Activated CD4-positive, alpha-beta memory T cell treated with anti-CD3 and anti-CD28 coated beads for 36 hours (primary cell): ENCODE results near the gene DAB1. TPM values are rescaled to one million over a fixed set of nuclear protein-coding genes. Genes with fewer than 3 reads are reported as not detected.

ENCODE experiments used
- CTCF ChIA-PET: fragments of 350-600 bp; sonication (Branson Sonifier 250); formaldehyde crosslinking; loops from one replicate; lab custom pipeline; 2021; ENCODE audit warnings: antibody characterized with exemption, inconsistent platforms; lab: Charles Lee
- POLR2A ChIA-PET: fragments of 350-600 bp; sonication (Branson Sonifier 250); formaldehyde crosslinking; loops from one replicate; lab custom pipeline; 2021; ENCODE audit warnings: antibody characterized with exemption; lab: Charles Lee
- DNase-seq: peaks from one replicate; pipeline ENCODE4 v3.0.0-alpha.2; 2020
- H3K27ac Mint-ChIP-seq: one replicate; pipeline ENCODE4 v1.8.0; 2021; ENCODE audit warnings: mixed read lengths
- H3K27me3 Mint-ChIP-seq: one replicate; pipeline ENCODE4 v1.8.0; 2021; ENCODE audit warnings: mixed read lengths
- H3K36me3 Mint-ChIP-seq: one replicate; pipeline ENCODE4 v1.8.0; 2021; ENCODE audit warnings: mixed read lengths
- H3K4me1 Mint-ChIP-seq: one replicate; pipeline ENCODE4 v1.8.0; 2021; ENCODE audit warnings: low read depth, mixed read lengths
- H3K4me3 Mint-ChIP-seq: one replicate; pipeline ENCODE4 v1.8.0; 2021; ENCODE audit warnings: mild to moderate bottlenecking, mixed read lengths
- H3K9me3 Mint-ChIP-seq: one replicate; pipeline ENCODE4 v1.8.0; 2021; ENCODE audit warnings: mixed read lengths
- intact Hi-C: fragments of 100-400 bp; cut with micrococcal nuclease; formaldehyde crosslinking; loops from one replicate; pipeline ENCODE4 v1.15.1; 2023
- total RNA-seq, 2 experiments: library from RNA; stranded (reverse); gene quantifications; one replicate each; pipeline ENCODE4 v1.2.3, GENCODE V29; 2021

DAB1 gene
- total RNA-seq, 2 experiments from 2014 or later, result 0.24 to 0.46 TPM

- H3K27ac Mint-ChIP-seq, result no peak overlapping the region
- no peaks in the 10 kb centered on the region for H3K4me1 Mint-ChIP-seq
- H3K9me3 Mint-ChIP-seq, result no peaks in the 10 kb centered on the region
- ChIA-PET POLR2A (no interaction called here), CTCF (no interaction called here)
- no peak overlapping the region for H3K4me3 Mint-ChIP-seq
- H3K36me3 Mint-ChIP-seq, result no peaks in the 10 kb centered on the region
- intact Hi-C loops, result no loop called here
- no peaks in the 10 kb centered on the region for H3K27me3 Mint-ChIP-seq
- DNase-seq, result no peak
Measured at GRCh38 chr1:57158604-57158998, 265.3 kb downstream of the DAB1 start.

GRCh38 chr1:57157818-57158603 is 265.8 kb downstream of the DAB1 start:
- no peaks in the 10 kb centered on the region for H3K27me3 Mint-ChIP-seq
- CTCF ChIA-PET, result no interaction called here

GRCh38 chr1:57156907-57157306 is 267.0 kb downstream of the DAB1 start:
- ChIA-PET POLR2A (no interaction called here), CTCF (no interaction called here)
- H3K36me3 Mint-ChIP-seq, result no peaks in the 10 kb centered on the region
- no peak overlapping the region for H3K4me3 Mint-ChIP-seq
- no peaks in the 10 kb centered on the region for H3K27me3 Mint-ChIP-seq
- H3K9me3 Mint-ChIP-seq, result no peaks in the 10 kb centered on the region
- no peaks in the 10 kb centered on the region for H3K4me1 Mint-ChIP-seq
- intact Hi-C loops, result no loop called here
- DNase-seq, result no peak
- H3K27ac Mint-ChIP-seq, result no peak overlapping the region

More at GRCh38 chr1:57157818-57158603, 265.8 kb downstream of the DAB1 start:
- intact Hi-C loops, result no loop called here
- no peaks in the 10 kb centered on the region for H3K36me3 Mint-ChIP-seq
- POLR2A ChIA-PET, result no interaction called here
- H3K4me3 Mint-ChIP-seq, result no peak overlapping the region
- no peaks in the 10 kb centered on the region for H3K4me1 Mint-ChIP-seq
- H3K27ac Mint-ChIP-seq, result no peak overlapping the region
- no peak for DNase-seq
- no peaks in the 10 kb centered on the region for H3K9me3 Mint-ChIP-seq

GRCh38 chr1:57146100-57146499 is 277.8 kb downstream of the DAB1 start:
- no peaks in the 10 kb centered on the region for H3K36me3 Mint-ChIP-seq
- intact Hi-C loops, result no loop called here
- H3K9me3 Mint-ChIP-seq, result no peaks in the 10 kb centered on the region
- ChIA-PET CTCF (no interaction called here), POLR2A (no interaction called here)
- no peak overlapping the region for H3K27ac Mint-ChIP-seq
- H3K4me1 Mint-ChIP-seq, result no peaks in the 10 kb centered on the region
- H3K27me3 Mint-ChIP-seq, result no peaks in the 10 kb centered on the region
- no peak for DNase-seq
- H3K4me3 Mint-ChIP-seq, result no peak overlapping the region

- H3K4me3 Mint-ChIP-seq, result no peak overlapping the region
Measured at GRCh38 chr1:57142999-57143398, 280.9 kb downstream of the DAB1 start.

GRCh38 chr1:57142169-57142568 is 281.7 kb downstream of the DAB1 start:
- no peak for DNase-seq
- H3K36me3 Mint-ChIP-seq, result no peaks in the 10 kb centered on the region
- ChIA-PET POLR2A (no interaction called here), CTCF (no interaction called here)
- H3K4me3 Mint-ChIP-seq, result no peak overlapping the region
- intact Hi-C loops, result no loop called here
- no peaks in the 10 kb centered on the region for H3K9me3 Mint-ChIP-seq
- no peak overlapping the region for H3K27ac Mint-ChIP-seq
- no peaks in the 10 kb centered on the region for H3K4me1 Mint-ChIP-seq
- H3K27me3 Mint-ChIP-seq, result no peaks in the 10 kb centered on the region

More at GRCh38 chr1:57142999-57143398, 280.9 kb downstream of the DAB1 start:
- Mint-ChIP-seq H3K27ac (no peak overlapping the region), H3K4me1 (no peaks in the 10 kb centered on the region), H3K27me3 (no peaks in the 10 kb centered on the region), H3K9me3 (no peaks in the 10 kb centered on the region), H3K36me3 (no peaks in the 10 kb centered on the region)
- intact Hi-C loops, result no loop called here
- POLR2A ChIA-PET, result interaction anchor here (0.6 kb wide), 1 partner anchor 46 kb away, joined by 3 read pairs; no protein-coding TSS in a partner anchor
- no peak for DNase-seq
- CTCF ChIA-PET, result no interaction called here

- no peak for DNase-seq
- intact Hi-C loops, result no loop called here
- H3K4me3 Mint-ChIP-seq, result no peak overlapping the region
- no peaks in the 10 kb centered on the region for H3K4me1 Mint-ChIP-seq
- no peaks in the 10 kb centered on the region for H3K27me3 Mint-ChIP-seq
- CTCF ChIA-PET, result no interaction called here
- H3K36me3 Mint-ChIP-seq, result no peaks in the 10 kb centered on the region
- no peak overlapping the region for H3K27ac Mint-ChIP-seq
- POLR2A ChIA-PET, result no interaction called here
- no peaks in the 10 kb centered on the region for H3K9me3 Mint-ChIP-seq
Measured at GRCh38 chr1:57138432-57139078, 285.3 kb downstream of the DAB1 start.

- no peaks in the 10 kb centered on the region for H3K36me3 Mint-ChIP-seq
- H3K27ac Mint-ChIP-seq, result no peak overlapping the region
- POLR2A ChIA-PET, result no interaction called here
- H3K4me3 Mint-ChIP-seq, result no peak overlapping the region
- H3K27me3 Mint-ChIP-seq, result no peaks in the 10 kb centered on the region
- intact Hi-C loops, result no loop called here
- CTCF ChIA-PET, result no interaction called here
- no peak for DNase-seq
- H3K4me1 Mint-ChIP-seq, result no peaks in the 10 kb centered on the region
- no peaks in the 10 kb centered on the region for H3K9me3 Mint-ChIP-seq
Measured at GRCh38 chr1:57137980-57138379, 285.9 kb downstream of the DAB1 start.

- Mint-ChIP-seq H3K27me3 (no peaks in the 10 kb centered on the region), H3K4me3 (no peak overlapping the region), H3K4me1 (no peaks in the 10 kb centered on the region), H3K27ac (no peak overlapping the region), H3K9me3 (no peaks in the 10 kb centered on the region), H3K36me3 (no peaks in the 10 kb centered on the region)
- DNase-seq, result no peak
- ChIA-PET CTCF (no interaction called here), POLR2A (interaction anchor here (0.5 kb wide), 1 partner anchor 17 kb away, joined by 3 read pairs; no protein-coding TSS in a partner anchor)
- intact Hi-C loops, result no loop called here
Measured at GRCh38 chr1:57134803-57135202, 289.1 kb downstream of the DAB1 start.

- intact Hi-C loops, result no loop called here
- Mint-ChIP-seq H3K4me1 (no peaks in the 10 kb centered on the region), H3K9me3 (no peaks in the 10 kb centered on the region), H3K36me3 (no peaks in the 10 kb centered on the region), H3K27me3 (no peaks in the 10 kb centered on the region), H3K27ac (no peak overlapping the region), H3K4me3 (no peak overlapping the region)
- no peak for DNase-seq
- POLR2A ChIA-PET, result no interaction called here
- CTCF ChIA-PET, result no interaction called here
Measured at GRCh38 chr1:57133686-57134085, 290.2 kb downstream of the DAB1 start.

GRCh38 chr1:57132993-57133622 is 290.8 kb downstream of the DAB1 start:
- no peak for DNase-seq
- Mint-ChIP-seq H3K9me3 (no peaks in the 10 kb centered on the region), H3K27ac (no peak overlapping the region), H3K4me3 (no peak overlapping the region), H3K4me1 (no peaks in the 10 kb centered on the region), H3K27me3 (no peaks in the 10 kb centered on the region), H3K36me3 (no peaks in the 10 kb centered on the region)
- CTCF ChIA-PET, result interaction anchor here (1.3 kb wide), 1 partner anchor 8 kb away, joined by 4 read pairs; no protein-coding TSS in a partner anchor
- intact Hi-C loops, result no loop called here
- POLR2A ChIA-PET, result no interaction called here

- POLR2A ChIA-PET, result no interaction called here
- no peak for DNase-seq
- no peak overlapping the region for H3K27ac Mint-ChIP-seq
- H3K36me3 Mint-ChIP-seq, result no peaks in the 10 kb centered on the region
- CTCF ChIA-PET, result interaction anchor here (1.3 kb wide), 1 partner anchor 9 kb away, joined by 4 read pairs; no protein-coding TSS in a partner anchor
- H3K9me3 Mint-ChIP-seq, result no peaks in the 10 kb centered on the region
- H3K27me3 Mint-ChIP-seq, result no peaks in the 10 kb centered on the region
- intact Hi-C loops, result no loop called here
- H3K4me3 Mint-ChIP-seq, result no peak overlapping the region
- no peaks in the 10 kb centered on the region for H3K4me1 Mint-ChIP-seq
Measured at GRCh38 chr1:57131701-57132394, 292.0 kb downstream of the DAB1 start.
